GM20000 (cell line): ENCODE measurements around the gene TAGLN3.

Source experiments
- DNase-seq: peaks from one replicate; pipeline ENCODE4 v3.0.0; 2012; ENCODE audit warnings: low spot score
- TF ChIP-seq, protein P1 (sequence below): IDR thresholded peaks from 2 replicates; pipeline ENCODE4 v1.5.1; 2012; ENCODE audit warnings: mild to moderate bottlenecking, control low read depth; ENCODE audit errors: extremely low read depth, missing control alignments

TAGLN3 gene

GRCh38 chr3:112004187-112004586 is 5.5 kb downstream of the TAGLN3 start:
- TF ChIP-seq, protein P1, sequence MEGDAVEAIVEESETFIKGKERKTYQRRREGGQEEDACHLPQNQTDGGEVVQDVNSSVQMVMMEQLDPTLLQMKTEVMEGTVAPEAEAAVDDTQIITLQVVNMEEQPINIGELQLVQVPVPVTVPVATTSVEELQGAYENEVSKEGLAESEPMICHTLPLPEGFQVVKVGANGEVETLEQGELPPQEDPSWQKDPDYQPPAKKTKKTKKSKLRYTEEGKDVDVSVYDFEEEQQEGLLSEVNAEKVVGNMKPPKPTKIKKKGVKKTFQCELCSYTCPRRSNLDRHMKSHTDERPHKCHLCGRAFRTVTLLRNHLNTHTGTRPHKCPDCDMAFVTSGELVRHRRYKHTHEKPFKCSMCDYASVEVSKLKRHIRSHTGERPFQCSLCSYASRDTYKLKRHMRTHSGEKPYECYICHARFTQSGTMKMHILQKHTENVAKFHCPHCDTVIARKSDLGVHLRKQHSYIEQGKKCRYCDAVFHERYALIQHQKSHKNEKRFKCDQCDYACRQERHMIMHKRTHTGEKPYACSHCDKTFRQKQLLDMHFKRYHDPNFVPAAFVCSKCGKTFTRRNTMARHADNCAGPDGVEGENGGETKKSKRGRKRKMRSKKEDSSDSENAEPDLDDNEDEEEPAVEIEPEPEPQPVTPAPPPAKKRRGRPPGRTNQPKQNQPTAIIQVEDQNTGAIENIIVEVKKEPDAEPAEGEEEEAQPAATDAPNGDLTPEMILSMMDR: no peak
- DNase-seq: no peak

- TF ChIP-seq, protein P1: no peak
- DNase-seq: no peak
Observed at GRCh38 chr3:112004669-112005068, 5.9 kb downstream of the TAGLN3 start.

GRCh38 chr3:112005091-112005672 is 6.5 kb downstream of the TAGLN3 start:
- TF ChIP-seq, protein P1: no peak
- no peak for DNase-seq

- TF ChIP-seq, protein P1: no peak
- DNase-seq: no peak
Observed at GRCh38 chr3:112007633-112008032, 8.9 kb downstream of the TAGLN3 start.

DNA sequence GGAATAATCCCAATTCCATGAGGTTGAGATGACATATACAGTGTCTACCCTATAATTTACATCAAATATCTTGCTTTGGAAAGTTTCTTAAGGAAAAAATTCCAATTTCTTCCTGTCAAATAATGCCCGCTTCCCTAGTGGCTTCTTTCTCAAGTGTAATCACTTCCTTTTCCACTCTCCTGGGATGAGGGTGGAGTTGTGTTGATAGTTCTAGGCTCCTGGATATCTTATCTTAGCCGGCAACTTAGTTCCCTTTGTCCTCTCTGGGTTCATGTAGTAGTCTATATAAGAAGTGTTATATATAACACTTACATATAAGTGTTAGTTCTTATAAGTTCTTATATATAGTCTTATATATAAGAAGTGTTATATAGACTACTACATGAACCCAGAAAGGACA is 10.9 kb downstream of the TAGLN3 start:
- DNase-seq: no peak
- TF ChIP-seq, protein P1: no peak

- TF ChIP-seq, protein P1: no peak
- DNase-seq: no peak
Observed at GRCh38 chr3:112010636-112011035, 11.9 kb downstream of the TAGLN3 start.

DNA sequence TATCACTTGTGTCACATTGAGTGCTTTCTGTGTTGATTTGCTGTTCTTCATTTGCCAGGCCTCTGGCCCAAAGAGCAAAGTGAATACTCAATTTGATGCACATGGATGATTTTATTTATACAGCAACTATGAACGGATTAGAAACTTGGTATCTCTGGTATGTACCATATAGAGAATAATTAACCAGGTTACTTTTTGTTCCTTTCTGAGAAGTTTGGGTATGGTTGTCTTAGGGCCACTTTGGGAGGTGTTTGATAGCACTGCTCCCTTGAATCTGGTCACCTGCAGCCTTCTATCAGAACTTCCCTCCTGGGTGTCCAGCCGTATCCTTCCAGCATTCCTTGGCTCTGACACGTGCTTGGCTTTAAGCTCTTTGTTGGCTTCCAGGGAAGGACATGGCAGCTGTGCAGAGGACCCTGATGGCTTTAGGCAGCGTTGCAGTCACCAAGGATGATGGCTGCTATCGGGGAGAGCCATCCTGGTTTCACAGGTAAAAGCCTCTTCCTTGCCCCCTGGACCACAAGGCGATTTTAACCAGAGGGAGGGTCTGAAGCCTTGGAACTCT is 12.7 kb downstream of the TAGLN3 start:
- TF ChIP-seq, protein P1: no peak
- no peak for DNase-seq
